Keratinocyte (primary cell): ENCODE results near the gene ICAM2. TPM values are rescaled to one million over a fixed set of nuclear protein-coding genes. Genes with fewer than 3 reads are reported as not detected.
"Not testable (repeated sequence)": the region's sequence is repeated elsewhere in the genome, so short reads cannot be mapped to it uniquely, and the experiment has no call there.

Experiments
- DNase-seq: peaks from one replicate; pipeline ENCODE4 v3.0.0-alpha.2; 2011; ENCODE audit warnings: low read depth, missing footprints, low spot score
- FAIRE-seq: peaks from 2 replicates; lab custom pipeline; 2011; peaks lifted over from hg19 to GRCh38; lab: Jason Lieb, UNC
- H2AFZ ChIP-seq: 2 replicates; pipeline ENCODE4 v1.6.0; 2012; ENCODE audit warnings: low read length, control low read depth, inconsistent platforms; ENCODE audit not compliant: control insufficient read depth
- H3K27ac ChIP-seq: 2 replicates; pipeline ENCODE4 v1.5.1; 2011; ENCODE audit warnings: low read length; ENCODE audit not compliant: control insufficient read depth, insufficient read depth
- H3K27me3 ChIP-seq: 3 replicates; pipeline ENCODE4 v1.6.0; 2011; ENCODE audit warnings: low read length; ENCODE audit not compliant: control insufficient read depth, insufficient read depth; ENCODE audit errors: extremely low read depth
- H3K36me3 ChIP-seq, 2 experiments: 2 replicates in 1 of 2; 3 replicates in 1 of 2; pipeline ENCODE4 v1.5.1; 2011; ENCODE audit warnings: low read length in 2 of 2, mild to moderate bottlenecking in 1 of 2; ENCODE audit not compliant: control insufficient read depth in 2 of 2, insufficient read depth in 2 of 2; ENCODE audit errors: extremely low read depth in 1 of 2
- H3K4me1 ChIP-seq: 3 replicates; pipeline ENCODE4 v1.5.1; 2011; ENCODE audit warnings: low read length; ENCODE audit not compliant: control insufficient read depth, insufficient read depth; ENCODE audit errors: extremely low read depth
- H3K4me2 ChIP-seq: 3 replicates; pipeline ENCODE4 v1.6.0; 2011; ENCODE audit warnings: low read depth, low read length; ENCODE audit not compliant: control insufficient read depth, insufficient read depth; ENCODE audit errors: extremely low read depth
- H3K4me3 ChIP-seq, 3 experiments: fragments of 200-600 bp in 1 of 3; sonication (generic) in 1 of 3; 2 replicates in 2 of 3; 3 replicates in 1 of 3; pipeline ENCODE4 v1.5.1; 2011 to 2016; ENCODE audit warnings: low read length in 3 of 3, mild to moderate bottlenecking in 3 of 3, control low read depth in 2 of 3, inconsistent platforms in 1 of 3, low read depth in 1 of 3, mixed read lengths in 1 of 3, mixed run types in 1 of 3, moderate library complexity in 1 of 3; ENCODE audit not compliant: control insufficient read depth in 2 of 3, insufficient read depth in 2 of 3; ENCODE audit errors: extremely low read depth in 1 of 3
- H3K79me2 ChIP-seq: 2 replicates; pipeline ENCODE4 v1.6.0; 2012; ENCODE audit warnings: low read length; ENCODE audit not compliant: control insufficient read depth, insufficient read depth
- H3K9ac ChIP-seq: 3 replicates; pipeline ENCODE4 v1.6.0; 2011; ENCODE audit warnings: low read length; ENCODE audit not compliant: control insufficient read depth, insufficient read depth; ENCODE audit errors: extremely low read depth
- H3K9me1 ChIP-seq: 3 replicates; pipeline ENCODE4 v1.6.0; 2011; ENCODE audit warnings: low read length; ENCODE audit not compliant: control insufficient read depth, insufficient read depth; ENCODE audit errors: extremely low read depth
- H3K9me3 ChIP-seq: 2 replicates; pipeline ENCODE4 v1.5.1; 2012; ENCODE audit warnings: low read depth, low read length; ENCODE audit not compliant: control insufficient read depth
- H4K20me1 ChIP-seq: 3 replicates; pipeline ENCODE4 v1.6.0; 2011; ENCODE audit warnings: low read length; ENCODE audit not compliant: control insufficient read depth, insufficient read depth; ENCODE audit errors: extremely low read depth
- EZH2 ChIP-seq: IDR thresholded peaks from one replicate; pipeline ENCODE4 v1.6.1; 2012; ENCODE audit warnings: inconsistent platforms, mild to moderate bottlenecking, low read length, moderate library complexity
- dilution Hi-C: fragments of 300-500 bp; cut with MboI; formaldehyde crosslinking; loops from one replicate; pipeline ENCODE4 v1.7.0; 2020; ENCODE audit warnings: low sequenced_read_pairs; ENCODE audit not compliant: extremely low pct_ligation_motif_present
- polyA plus RNA-seq, 5 experiments: library from polyadenylated mRNA; depleted of rRNA in 3 of 5; stranded (reverse) in 3 of 5; stranded (forward) in 1 of 5; unstranded in 1 of 5; fragments of >200 nt; gene quantifications; 1 replicate in 1 of 5; 2 replicates in 3 of 5; 3 replicates in 1 of 5; pipeline versions ENCODE4 v1.2.1 to v1.2.3, GENCODE V29; 2011 to 2012; ENCODE audit warnings: missing spikeins in 2 of 5, low read depth in 1 of 5, low replicate concordance in 1 of 5
- TF ChIP-seq, protein P1 (sequence below), 3 experiments: IDR thresholded peaks in 1 of 3; conservative IDR thresholded peaks in 1 of 3; optimal IDR thresholded peaks in 1 of 3; 2 replicates in 2 of 3; 3 replicates in 1 of 3; pipeline versions ENCODE3 to v1.5.1; 2011; ENCODE audit warnings: low read length in 3 of 3, mild to moderate bottlenecking in 3 of 3, moderate library complexity in 2 of 3, control low read depth in 1 of 3, inconsistent platforms in 1 of 3; ENCODE audit not compliant: insufficient read depth in 2 of 3; ENCODE audit errors: extremely low read depth in 1 of 3

ICAM2 gene
- polyA plus RNA-seq, 1 donor (not counting 4 experiments of a cell fraction or from before 2014, with no cell fraction given) = 0.09 TPM

DNA sequence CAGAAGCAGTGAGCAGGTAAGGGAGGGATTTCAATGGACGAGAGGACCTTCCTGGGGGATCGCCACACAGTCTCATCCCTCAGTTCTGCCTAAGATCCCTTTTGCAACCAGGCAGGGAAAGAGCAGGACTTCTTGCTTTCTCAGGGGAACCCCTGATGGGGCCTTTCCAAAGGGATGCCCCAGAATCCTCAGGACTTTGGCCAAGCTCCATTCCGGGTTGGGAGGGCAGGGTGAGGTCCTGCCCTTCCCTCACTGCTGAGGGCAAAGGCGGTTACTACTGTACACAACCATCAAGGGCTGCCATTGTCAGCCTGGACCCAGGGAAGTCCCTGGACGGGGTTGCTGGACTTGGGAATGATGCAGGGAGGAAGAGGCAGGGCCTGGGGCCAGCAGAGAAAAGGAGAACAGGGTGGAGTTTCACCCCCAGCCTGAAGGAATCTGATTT is 12.6 kb downstream of the ICAM2 start:
- Histone ChIP-seq H3K9me3 (no peaks in the 10 kb centered on the region), H3K36me3 (no peaks in the 10 kb centered on the region), H3K9ac (no peak overlapping the region), H3K27me3 (no peaks in the 10 kb centered on the region), H3K4me2 (no peak overlapping the region), H3K9me1 (no peaks in the 10 kb centered on the region), H4K20me1 (no peaks in the 10 kb centered on the region), H3K4me1 (no peaks in the 10 kb centered on the region), H3K4me3 (no peak overlapping the region), H2AFZ (no peak overlapping the region), H3K79me2 (no peaks in the 10 kb centered on the region), H3K27ac (no peak overlapping the region)
- TF ChIP-seq EZH2 = no peak
- TF ChIP-seq, protein P1, sequence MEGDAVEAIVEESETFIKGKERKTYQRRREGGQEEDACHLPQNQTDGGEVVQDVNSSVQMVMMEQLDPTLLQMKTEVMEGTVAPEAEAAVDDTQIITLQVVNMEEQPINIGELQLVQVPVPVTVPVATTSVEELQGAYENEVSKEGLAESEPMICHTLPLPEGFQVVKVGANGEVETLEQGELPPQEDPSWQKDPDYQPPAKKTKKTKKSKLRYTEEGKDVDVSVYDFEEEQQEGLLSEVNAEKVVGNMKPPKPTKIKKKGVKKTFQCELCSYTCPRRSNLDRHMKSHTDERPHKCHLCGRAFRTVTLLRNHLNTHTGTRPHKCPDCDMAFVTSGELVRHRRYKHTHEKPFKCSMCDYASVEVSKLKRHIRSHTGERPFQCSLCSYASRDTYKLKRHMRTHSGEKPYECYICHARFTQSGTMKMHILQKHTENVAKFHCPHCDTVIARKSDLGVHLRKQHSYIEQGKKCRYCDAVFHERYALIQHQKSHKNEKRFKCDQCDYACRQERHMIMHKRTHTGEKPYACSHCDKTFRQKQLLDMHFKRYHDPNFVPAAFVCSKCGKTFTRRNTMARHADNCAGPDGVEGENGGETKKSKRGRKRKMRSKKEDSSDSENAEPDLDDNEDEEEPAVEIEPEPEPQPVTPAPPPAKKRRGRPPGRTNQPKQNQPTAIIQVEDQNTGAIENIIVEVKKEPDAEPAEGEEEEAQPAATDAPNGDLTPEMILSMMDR (optimal IDR thresholded peaks at IDR 0.05 in 1 of 3, IDR thresholded peaks at IDR 0.05 in 1 of 3, conservative IDR thresholded peaks at IDR 0.05 in 1 of 3; ENCODE audit: extremely low read depth in 1 of 3, insufficient read depth in 2 of 3, low read length in 3 of 3) = no peak
- FAIRE-seq (no peak), DNase-seq (no peak)
- dilution Hi-C loops = no loop called here

DNA sequence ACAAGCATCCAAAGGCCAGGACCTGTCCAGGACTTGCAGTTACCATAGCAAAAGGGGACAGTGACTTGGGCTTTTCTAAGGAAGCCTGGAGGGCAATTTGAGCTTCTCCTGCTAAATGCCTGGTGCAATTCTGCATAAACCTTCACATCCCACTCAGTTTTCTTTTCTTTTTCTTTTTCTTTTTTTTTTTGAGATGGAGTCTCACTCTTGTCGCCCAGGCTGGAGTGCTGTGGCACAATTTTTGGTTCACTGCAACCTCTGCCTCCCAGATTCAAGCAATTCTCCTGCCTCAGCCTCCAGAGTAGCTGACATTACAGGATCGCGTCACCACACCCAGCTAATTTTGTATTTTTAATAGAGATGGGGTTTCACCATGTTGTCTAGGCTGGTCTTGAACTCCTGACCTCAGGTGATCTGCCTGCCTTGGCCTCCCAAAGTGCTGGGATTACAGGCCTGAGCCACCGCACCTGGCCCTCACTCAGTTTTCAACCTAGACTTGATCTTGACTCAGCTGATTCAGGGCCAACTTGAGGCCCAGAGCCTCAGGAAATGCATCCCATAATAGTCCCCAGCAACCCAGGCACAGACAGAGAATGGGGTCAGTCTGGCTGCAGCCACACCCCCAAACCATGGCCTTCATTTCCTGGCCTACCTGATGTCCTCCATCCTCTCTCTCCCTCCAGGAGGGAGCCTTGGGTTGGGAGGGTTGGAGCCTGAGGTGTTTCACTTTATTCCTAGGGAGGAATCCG is 13.2 kb downstream of the ICAM2 start:
- H3K9me1 ChIP-seq, H3K36me3 ChIP-seq, dilution Hi-C loops, H3K4me1 ChIP-seq, H4K20me1 ChIP-seq, H2AFZ ChIP-seq, FAIRE-seq, H3K27me3 ChIP-seq, H3K79me2 ChIP-seq, H3K27ac ChIP-seq, H3K4me2 ChIP-seq, H3K4me3 ChIP-seq, DNase-seq, H3K9ac ChIP-seq, H3K9me3 ChIP-seq: not testable (repeated sequence)
